Measurements from ENCODE around the gene BICD2. TPM values are rescaled to one million over a fixed set of nuclear protein-coding genes. Genes with fewer than 3 reads are reported as not detected.

BICD2 gene
- total RNA-seq, 1 donor from 2014 or later = 44.0 TPM

DNA sequence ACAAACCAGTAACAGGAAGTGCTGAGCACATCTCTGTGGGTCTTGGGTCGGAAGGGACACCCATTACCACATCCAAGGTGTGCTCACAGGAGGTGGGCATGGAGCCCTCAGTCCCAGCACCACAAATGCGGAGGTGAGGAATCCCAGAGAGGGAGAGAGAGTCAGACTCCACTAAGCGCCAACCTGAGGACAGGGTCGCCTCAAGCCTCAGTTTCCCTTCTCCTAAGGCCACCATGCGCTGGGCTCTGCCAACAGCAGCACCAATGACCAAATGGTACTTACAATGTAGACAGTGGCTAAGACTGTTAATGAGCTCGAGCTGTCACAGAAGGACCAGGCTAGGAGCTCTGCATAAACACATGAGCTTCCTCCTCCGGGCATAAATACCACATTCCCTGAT is 43.1 kb downstream of the BICD2 start:
- H3K4me3 ChIP-seq (ENCODE audit: low read depth, low read length) = no peak overlapping the region
- H3K36me3 ChIP-seq (ENCODE audit: control insufficient read depth, insufficient read depth, low read length) = peaks cover 1% of the 10 kb centered on the region
- TF ChIP-seq, protein P1, sequence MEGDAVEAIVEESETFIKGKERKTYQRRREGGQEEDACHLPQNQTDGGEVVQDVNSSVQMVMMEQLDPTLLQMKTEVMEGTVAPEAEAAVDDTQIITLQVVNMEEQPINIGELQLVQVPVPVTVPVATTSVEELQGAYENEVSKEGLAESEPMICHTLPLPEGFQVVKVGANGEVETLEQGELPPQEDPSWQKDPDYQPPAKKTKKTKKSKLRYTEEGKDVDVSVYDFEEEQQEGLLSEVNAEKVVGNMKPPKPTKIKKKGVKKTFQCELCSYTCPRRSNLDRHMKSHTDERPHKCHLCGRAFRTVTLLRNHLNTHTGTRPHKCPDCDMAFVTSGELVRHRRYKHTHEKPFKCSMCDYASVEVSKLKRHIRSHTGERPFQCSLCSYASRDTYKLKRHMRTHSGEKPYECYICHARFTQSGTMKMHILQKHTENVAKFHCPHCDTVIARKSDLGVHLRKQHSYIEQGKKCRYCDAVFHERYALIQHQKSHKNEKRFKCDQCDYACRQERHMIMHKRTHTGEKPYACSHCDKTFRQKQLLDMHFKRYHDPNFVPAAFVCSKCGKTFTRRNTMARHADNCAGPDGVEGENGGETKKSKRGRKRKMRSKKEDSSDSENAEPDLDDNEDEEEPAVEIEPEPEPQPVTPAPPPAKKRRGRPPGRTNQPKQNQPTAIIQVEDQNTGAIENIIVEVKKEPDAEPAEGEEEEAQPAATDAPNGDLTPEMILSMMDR (IDR thresholded peaks at IDR 0.05; ENCODE audit: insufficient read depth, low read length, poor library complexity, severe bottlenecking) = no peak
- H3K27me3 ChIP-seq (ENCODE audit: control insufficient read depth, insufficient read depth, low read length) = no peaks in the 10 kb centered on the region
- DNase-seq (ENCODE audit: low read depth) = no peak

DNA sequence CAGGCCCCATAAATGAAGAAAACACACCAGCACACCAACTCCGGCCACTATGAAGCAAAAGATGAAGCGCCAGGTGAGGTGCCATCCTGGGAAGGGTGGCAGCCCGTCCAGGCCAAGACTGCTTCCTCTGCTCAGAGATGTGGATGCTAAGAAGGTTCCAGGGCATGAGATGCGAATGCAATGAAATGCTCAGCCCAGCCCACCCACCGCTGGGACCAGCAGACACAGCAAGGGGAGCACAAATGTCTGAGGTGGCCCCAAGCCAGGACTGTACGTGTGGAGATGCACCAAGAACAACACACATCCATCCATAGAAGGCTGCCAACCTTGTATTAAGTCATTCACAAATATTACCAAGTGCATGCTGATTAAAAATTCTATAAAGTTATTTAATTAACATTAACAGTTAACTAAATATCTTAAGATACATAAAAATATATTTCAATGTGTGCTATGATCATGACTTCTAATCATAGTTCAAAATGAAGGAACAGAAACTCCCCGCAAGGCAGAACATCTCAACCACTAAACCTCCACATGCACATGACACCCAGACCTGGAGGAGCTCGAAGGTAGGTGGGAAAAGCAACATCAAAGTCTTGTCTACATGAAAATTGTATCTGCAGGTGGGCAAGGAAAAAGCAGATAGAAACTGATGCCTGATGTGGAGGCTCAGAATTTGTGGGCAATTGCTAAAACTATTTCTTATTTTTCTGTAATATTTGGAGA is 43.7 kb downstream of the BICD2 start:
- Histone ChIP-seq H3K27me3 (ENCODE audit: control insufficient read depth, insufficient read depth, low read length) (no peaks in the 10 kb centered on the region), H3K36me3 (ENCODE audit: control insufficient read depth, insufficient read depth, low read length) (peaks cover 1% of the 10 kb centered on the region), H3K4me3 (ENCODE audit: low read depth, low read length) (no peak overlapping the region)
- no peak for DNase-seq (ENCODE audit: low read depth)
- TF ChIP-seq, protein P1 (IDR thresholded peaks at IDR 0.05; ENCODE audit: insufficient read depth, low read length, poor library complexity, severe bottlenecking) = no peak

DNA sequence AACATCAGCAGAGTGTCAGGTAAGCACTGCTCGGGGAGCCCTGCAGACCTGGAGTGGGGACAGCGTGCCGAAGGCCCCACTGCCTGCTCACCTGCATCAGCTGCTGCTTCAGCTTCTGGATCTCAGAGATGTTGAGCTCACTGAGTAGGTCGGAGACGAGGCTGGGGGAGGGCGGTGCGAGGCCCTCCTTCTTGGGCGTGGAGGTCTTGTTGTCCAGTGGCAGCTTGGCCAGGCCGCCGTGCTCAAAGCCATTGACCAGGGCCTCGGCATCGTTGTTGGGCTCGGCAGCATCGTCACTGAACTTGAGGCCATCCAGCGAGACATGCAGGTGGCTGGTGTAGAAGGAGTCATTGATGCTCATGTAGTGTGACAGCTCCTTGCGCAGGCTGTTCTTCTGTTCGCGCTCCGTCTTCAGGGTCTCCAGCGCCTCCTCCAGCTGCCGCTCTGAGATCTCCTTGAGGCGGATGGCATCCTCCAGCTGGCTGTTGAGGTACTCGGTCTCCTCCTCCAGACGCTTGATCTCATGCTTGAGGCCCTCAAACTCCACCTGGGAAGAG is 44.3 kb downstream of the BICD2 start:
- Histone ChIP-seq H3K4me3 (ENCODE audit: low read depth, low read length) (no peak overlapping the region), H3K27me3 (ENCODE audit: control insufficient read depth, insufficient read depth, low read length) (no peaks in the 10 kb centered on the region), H3K36me3 (ENCODE audit: control insufficient read depth, insufficient read depth, low read length) (peaks cover 1% of the 10 kb centered on the region)
- TF ChIP-seq, protein P1 (IDR thresholded peaks at IDR 0.05; ENCODE audit: insufficient read depth, low read length, poor library complexity, severe bottlenecking) = no peak
- no peak for DNase-seq (ENCODE audit: low read depth)

DNA sequence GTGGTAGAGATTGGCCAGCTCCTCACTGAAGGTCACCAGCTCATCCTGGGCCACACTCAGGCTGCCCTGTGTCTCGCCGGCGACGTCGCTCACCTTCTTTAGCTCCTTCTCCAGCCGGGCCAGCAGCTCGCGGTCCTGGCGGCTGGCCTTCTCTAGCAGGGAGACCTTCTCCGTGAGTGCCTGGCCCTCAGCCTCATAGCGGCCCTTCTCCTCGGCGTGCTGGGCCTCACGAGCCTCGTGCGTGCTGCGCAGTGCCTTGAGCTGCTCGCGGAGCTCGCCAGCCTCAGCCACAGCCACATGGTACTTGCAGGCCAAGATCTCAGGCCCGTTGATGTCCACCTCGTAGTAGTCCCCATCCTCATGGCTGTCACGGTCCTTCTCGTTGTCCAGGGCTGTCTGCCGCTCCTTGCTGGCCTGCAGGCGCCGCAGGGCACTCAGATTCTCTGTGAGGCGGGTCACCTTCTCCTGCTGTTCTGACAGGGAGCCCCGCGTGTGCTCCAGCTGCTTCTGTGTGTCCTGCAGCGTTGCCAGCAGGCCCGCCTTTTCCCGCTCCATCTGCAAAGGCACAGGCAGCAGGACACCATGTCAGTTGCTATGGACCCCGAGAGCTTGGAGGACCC is 45.5 kb downstream of the BICD2 start:
- TF ChIP-seq, protein P1 (IDR thresholded peaks at IDR 0.05; ENCODE audit: insufficient read depth, low read length, poor library complexity, severe bottlenecking) = no peak
- no peak for DNase-seq (ENCODE audit: low read depth)
- Histone ChIP-seq H3K4me3 (ENCODE audit: low read depth, low read length) (no peak overlapping the region), H3K27me3 (ENCODE audit: control insufficient read depth, insufficient read depth, low read length) (no peaks in the 10 kb centered on the region), H3K36me3 (ENCODE audit: control insufficient read depth, insufficient read depth, low read length) (peaks cover 2% of the 10 kb centered on the region)

DNA sequence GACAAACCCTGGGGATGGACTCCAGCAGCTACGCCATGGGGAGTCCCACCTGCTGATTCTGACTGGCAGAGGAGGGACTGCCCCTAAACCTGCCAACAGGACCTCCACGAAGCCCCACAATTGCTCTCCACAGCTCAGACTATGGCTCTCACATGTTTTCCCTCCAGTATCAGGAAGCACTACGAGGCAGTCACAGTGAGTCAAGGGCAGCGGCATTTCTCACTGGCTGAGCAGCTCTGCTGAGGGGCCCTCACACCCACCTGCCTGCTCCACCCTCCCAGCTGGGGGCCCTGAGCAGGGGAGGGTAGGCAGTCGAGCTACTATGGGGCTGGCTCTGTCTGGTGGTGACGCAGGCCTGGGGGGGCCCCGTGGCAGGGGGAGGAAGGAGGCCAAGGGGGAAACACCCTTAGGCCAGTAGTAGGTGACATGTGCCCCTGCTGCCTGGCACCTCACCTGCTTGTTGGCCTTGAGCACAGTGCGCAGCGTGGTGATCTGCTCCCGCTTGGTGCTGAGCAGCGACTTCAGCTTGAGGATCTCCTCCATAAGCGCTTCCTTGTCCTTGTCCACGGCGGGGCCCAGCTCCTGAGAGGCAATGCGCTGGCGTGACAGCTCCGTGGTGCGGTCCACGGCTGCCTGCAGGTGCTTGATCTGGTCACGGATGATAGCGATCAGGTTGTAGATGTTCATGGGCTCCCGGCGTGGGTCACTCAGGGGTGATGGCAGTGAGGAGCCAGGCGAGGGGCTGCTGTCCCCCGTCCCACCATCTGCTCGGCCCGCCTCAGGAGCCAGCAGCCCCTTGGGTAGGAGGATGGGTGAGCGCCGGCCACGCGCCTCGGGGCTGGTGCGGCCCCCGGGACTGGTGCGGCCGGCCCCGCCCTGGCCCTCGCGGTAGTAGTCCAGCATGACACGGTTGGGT is 46.3 kb downstream of the BICD2 start:
- no peak for DNase-seq (ENCODE audit: low read depth)
- Histone ChIP-seq H3K4me3 (ENCODE audit: low read depth, low read length) (no peak overlapping the region), H3K27me3 (ENCODE audit: control insufficient read depth, insufficient read depth, low read length) (no peaks in the 10 kb centered on the region), H3K36me3 (ENCODE audit: control insufficient read depth, insufficient read depth, low read length) (peaks cover 2% of the 10 kb centered on the region)
- TF ChIP-seq, protein P1 (IDR thresholded peaks at IDR 0.05; ENCODE audit: insufficient read depth, low read length, poor library complexity, severe bottlenecking) = no peak
